ENCODE results near the gene SLC44A4.

Gene SLC44A4

DNA sequence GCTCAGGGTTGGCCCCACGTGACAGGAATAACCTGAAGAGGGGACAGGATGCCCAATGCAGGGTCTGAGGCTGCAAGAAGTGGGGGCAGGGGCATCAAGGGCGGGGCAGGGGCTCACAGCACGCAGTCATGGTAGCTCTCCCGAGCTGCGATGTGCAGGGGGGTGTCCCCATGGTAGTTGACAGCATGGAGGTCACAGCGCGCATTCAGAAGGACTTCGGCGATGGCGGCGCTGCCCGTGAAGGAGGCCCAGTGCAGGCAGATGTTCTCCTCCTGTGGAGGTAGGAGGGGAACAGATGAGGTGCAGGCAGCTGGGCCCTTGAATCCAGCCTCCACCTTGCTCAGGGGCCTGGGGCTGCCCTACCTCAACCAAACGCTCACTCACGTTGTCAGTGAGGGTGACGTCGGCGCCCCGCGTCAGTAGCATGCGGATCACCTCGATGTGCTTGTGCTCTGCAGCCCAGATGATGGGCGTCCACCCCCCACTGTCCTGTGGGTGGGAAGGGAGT, 5.8 kb upstream of the SLC44A4 start:
- no peak overlapping the region for H3K4me3 ChIP-seq (replicated peaks; ENCODE audit: low read depth, low read length)
- TF ChIP-seq, protein P1, sequence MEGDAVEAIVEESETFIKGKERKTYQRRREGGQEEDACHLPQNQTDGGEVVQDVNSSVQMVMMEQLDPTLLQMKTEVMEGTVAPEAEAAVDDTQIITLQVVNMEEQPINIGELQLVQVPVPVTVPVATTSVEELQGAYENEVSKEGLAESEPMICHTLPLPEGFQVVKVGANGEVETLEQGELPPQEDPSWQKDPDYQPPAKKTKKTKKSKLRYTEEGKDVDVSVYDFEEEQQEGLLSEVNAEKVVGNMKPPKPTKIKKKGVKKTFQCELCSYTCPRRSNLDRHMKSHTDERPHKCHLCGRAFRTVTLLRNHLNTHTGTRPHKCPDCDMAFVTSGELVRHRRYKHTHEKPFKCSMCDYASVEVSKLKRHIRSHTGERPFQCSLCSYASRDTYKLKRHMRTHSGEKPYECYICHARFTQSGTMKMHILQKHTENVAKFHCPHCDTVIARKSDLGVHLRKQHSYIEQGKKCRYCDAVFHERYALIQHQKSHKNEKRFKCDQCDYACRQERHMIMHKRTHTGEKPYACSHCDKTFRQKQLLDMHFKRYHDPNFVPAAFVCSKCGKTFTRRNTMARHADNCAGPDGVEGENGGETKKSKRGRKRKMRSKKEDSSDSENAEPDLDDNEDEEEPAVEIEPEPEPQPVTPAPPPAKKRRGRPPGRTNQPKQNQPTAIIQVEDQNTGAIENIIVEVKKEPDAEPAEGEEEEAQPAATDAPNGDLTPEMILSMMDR (IDR thresholded peaks at IDR 0.05; ENCODE audit: low read depth, low read length, missing control alignments): no peak
- DNase-seq (ENCODE audit: extremely low read depth, low read depth): no peak

DNA sequence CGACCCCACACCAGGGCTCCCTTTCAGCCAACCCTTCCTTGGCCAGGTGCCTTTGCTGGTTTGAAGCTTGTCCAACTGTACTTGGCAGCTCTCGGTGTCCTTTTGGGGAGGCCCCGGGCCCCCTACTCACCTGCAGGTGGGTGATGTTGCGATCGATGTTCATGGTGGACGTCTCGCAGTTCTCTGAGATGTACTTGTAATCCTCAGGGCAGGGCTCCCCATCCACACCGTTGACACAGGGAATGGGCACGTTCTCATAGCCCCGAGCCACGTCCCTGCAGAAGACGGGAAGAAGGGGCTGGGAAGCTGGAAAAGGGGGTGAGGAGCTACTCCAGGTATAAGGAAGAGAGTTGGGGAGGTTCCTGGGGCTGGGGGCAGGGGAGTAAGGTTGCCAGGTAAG, 4.9 kb upstream of the SLC44A4 start:
- no peak overlapping the region for H3K4me3 ChIP-seq (replicated peaks; ENCODE audit: low read depth, low read length)
- TF ChIP-seq, protein P1 (IDR thresholded peaks at IDR 0.05; ENCODE audit: low read depth, low read length, missing control alignments): no peak
- DNase-seq (ENCODE audit: extremely low read depth, low read depth): no peak

DNA sequence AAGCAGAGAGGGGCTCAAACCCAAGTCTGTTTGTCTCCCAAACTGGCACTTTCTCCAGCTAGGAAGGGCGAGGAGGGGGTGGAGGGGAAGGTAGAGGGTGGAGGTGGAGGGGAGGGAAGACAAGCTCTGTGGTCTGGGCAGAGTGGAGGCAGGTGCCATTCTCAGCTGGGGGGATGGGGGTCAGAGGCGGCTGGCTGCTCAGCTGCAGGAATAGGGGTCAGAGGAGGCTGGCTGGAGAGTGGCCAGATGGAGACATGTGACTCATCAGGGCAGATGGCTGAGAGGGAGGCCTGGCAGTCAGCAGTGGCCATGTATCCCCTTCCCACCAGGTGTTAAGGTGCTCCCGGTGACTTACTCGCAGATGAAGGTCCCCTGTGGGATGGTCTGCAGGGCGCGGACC, 3.5 kb upstream of the SLC44A4 start:
- H3K4me3 ChIP-seq (replicated peaks; ENCODE audit: low read depth, low read length): no peak overlapping the region
- no peak for DNase-seq (ENCODE audit: extremely low read depth, low read depth)
- TF ChIP-seq, protein P1 (IDR thresholded peaks at IDR 0.05; ENCODE audit: low read depth, low read length, missing control alignments): no peak

DNA sequence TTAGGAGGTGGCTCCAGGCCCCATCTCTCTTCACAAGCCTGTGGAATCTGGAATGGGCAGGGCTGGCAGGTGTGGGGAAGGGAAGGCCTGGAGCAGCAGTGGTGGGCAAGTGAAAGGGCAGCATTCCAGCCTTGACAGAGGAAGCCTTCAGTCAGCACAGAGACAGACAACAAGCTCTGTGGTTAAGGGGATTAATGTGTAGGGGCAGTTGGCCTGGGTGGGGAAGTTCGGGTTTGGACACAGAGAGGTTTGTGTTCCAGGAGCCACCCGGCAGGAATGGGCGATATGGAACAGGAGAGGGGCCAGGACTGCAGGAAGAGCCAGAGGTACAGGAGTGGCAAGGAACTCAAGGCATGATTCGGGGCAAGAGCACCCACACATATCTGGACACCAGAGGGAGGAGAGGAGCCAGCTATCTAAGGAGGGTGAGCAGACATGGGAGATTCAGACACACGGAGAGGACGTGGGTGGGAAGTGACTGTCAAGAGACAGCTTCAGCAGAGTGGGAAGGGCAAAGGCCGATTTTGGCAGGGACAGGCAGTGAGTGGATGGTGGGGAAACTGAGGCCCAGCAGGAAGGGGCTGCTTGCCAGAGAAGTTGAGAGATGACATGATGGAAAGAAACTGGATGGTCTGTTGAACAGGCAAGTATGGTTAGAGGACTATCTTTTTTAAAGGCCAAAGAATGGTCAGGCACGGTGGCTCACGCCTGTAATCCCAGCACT, 2.5 kb upstream of the SLC44A4 start:
- TF ChIP-seq, protein P1 (IDR thresholded peaks at IDR 0.05; ENCODE audit: low read depth, low read length, missing control alignments): no peak

DNA sequence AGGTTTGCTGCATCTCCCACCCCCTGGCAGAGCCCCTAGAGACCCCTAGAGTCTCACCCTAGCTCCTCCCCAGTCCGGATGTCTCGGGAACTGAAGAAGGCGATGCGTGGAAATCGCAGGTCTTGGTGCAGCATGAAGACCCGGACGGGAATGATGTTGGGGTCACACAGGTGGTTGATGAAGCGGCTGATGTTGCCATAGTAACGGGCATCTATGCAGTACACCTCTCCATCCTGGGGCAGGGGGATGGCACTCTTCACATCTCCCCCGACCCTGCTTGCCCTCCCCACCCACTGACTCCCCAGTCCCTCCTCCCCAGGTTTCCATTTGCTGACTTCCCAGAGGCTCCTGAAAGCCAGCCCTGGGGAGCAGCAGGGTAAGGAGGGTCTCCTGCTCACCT, 1.8 kb upstream of the SLC44A4 start:
- DNase-seq (ENCODE audit: extremely low read depth, low read depth): no peak
- H3K4me3 ChIP-seq (replicated peaks; ENCODE audit: low read depth, low read length): no peak overlapping the region
- TF ChIP-seq, protein P1 (IDR thresholded peaks at IDR 0.05; ENCODE audit: low read depth, low read length, missing control alignments): no peak

More for the DNA sequence above, 2.5 kb upstream of the SLC44A4 start:
- H3K4me3 ChIP-seq (replicated peaks; ENCODE audit: low read depth, low read length): no peak overlapping the region
- DNase-seq (ENCODE audit: extremely low read depth, low read depth): no peak

DNA sequence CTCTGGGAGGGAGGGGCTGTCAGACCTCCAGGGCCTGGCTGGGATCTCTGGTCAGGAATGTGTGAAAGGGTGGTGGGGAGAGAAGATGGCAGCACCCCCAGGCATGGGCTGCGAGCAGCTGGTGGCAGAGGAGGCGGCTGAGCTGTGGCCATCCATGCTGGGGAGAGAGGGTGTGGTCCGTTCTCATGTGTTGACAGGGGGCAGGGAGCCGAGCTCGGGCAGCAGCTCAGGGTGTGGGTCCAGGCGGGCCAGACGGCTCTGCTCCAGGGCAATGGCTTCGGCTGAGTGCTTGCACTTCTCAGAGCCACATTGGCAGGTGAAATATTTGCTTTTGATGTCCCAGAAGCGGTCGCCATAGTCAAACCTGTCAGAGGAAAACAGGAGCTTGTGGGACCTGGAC, 1.1 kb upstream of the SLC44A4 start:
- no peak for DNase-seq (ENCODE audit: extremely low read depth, low read depth)
- H3K4me3 ChIP-seq (replicated peaks; ENCODE audit: low read depth, low read length): no peak overlapping the region
- TF ChIP-seq, protein P1 (IDR thresholded peaks at IDR 0.05; ENCODE audit: low read depth, low read length, missing control alignments): no peak
